OCI-LY3 (cell line): ENCODE results near the gene TIMELESS.

ENCODE experiments used
- H2AFZ ChIP-seq: fragments of 200-600, 300-600 bp; shearing (Covaris generic); 2 replicates; pipeline ENCODE4 v1.6.0; 2014; ENCODE audit warnings: antibody characterized with exemption, low read depth, low read length
- H3K27ac ChIP-seq: fragments of 200-600, 300-600 bp; sonication (generic); 2 replicates; pipeline ENCODE4 v1.5.1; 2014; ENCODE audit warnings: mild to moderate bottlenecking, low read length, moderate library complexity, mixed read lengths
- H3K27me3 ChIP-seq: fragments of 200-600, 300-600 bp; sonication (generic); 2 replicates; pipeline ENCODE4 v1.6.1; 2014; ENCODE audit warnings: low read depth, low read length, mixed read lengths
- H3K36me3 ChIP-seq: fragments of 200-600, 300-600 bp; sonication (generic); replicated peaks from 2 replicates; pipeline ENCODE3; 2014; ENCODE audit warnings: low read depth, low read length, mixed read lengths
- H3K4me1 ChIP-seq: fragments of 300-600, 200-600 bp; sonication (generic); 2 replicates; pipeline ENCODE4 v1.6.1; 2014; ENCODE audit warnings: low read length, mixed read lengths
- H3K4me2 ChIP-seq: fragments of 200-600, 300-600 bp; sonication (generic); 2 replicates; pipeline ENCODE4 v1.6.1; 2014; ENCODE audit warnings: low read length, mixed read lengths
- H3K4me3 ChIP-seq: fragments of 300-600, 200-600 bp; sonication (generic); 2 replicates; pipeline ENCODE4 v1.5.1; 2014; ENCODE audit warnings: antibody characterized with exemption, mild to moderate bottlenecking, low read length, moderate library complexity
- H3K79me2 ChIP-seq: fragments of 300-600, 200-600 bp; shearing (Covaris generic); 2 replicates; pipeline ENCODE4 v1.6.1; 2014; ENCODE audit warnings: mild to moderate bottlenecking, low read length, mixed read lengths
- H3K9ac ChIP-seq: fragments of 300-600, 200-600 bp; shearing (Covaris generic); 2 replicates; pipeline ENCODE4 v1.6.0; 2014; ENCODE audit warnings: mild to moderate bottlenecking, low read length, moderate library complexity
- H3K9me3 ChIP-seq: fragments of 200-600, 300-600 bp; shearing (Covaris generic); 2 replicates; pipeline ENCODE4 v1.6.1; 2014; ENCODE audit warnings: low read length, mixed read lengths; ENCODE audit not compliant: insufficient read depth
- H4K20me1 ChIP-seq: fragments of 200-600, 300-600 bp; sonication (generic); 2 replicates; pipeline ENCODE4 v1.6.1; 2016; ENCODE audit warnings: low read length, mixed read lengths; ENCODE audit not compliant: insufficient read depth
- CTCF ChIP-seq: fragments of 200-600, 300-600 bp; sonication (generic); IDR thresholded peaks from 2 replicates; pipeline ENCODE4 v1.5.1; 2014; ENCODE audit warnings: antibody characterized with exemption, low read length, low read depth
- EZH2phosphoT487 ChIP-seq: fragments of 200-600 bp; shearing (Covaris generic); IDR thresholded peaks from 2 replicates; pipeline ENCODE4 v1.6.1; 2018; ENCODE audit warnings: antibody characterized with exemption, mixed run types, low read depth

The TIMELESS gene

GRCh38 chr12:56476143-56476542 is 26.9 kb upstream of the TIMELESS start:
- no peak overlapping the region for H3K9ac ChIP-seq
- H3K79me2 ChIP-seq: peaks cover 10% of the 10 kb centered on the region
- peaks cover 22% of the 10 kb centered on the region for H3K36me3 ChIP-seq
- peaks cover 4% of the 10 kb centered on the region; the same call in 1 of the 2 replicates for H3K4me1 ChIP-seq
- H3K27me3 ChIP-seq: no peaks in the 10 kb centered on the region
- no peak overlapping the region for H3K4me3 ChIP-seq
- no peak overlapping the region for H2AFZ ChIP-seq
- H3K4me2 ChIP-seq: no peak overlapping the region
- TF ChIP-seq CTCF (no peak), EZH2phosphoT487 (no peak)
- H3K27ac ChIP-seq: no peak overlapping the region
- H3K9me3 ChIP-seq: no peaks in the 10 kb centered on the region
- no peaks in the 10 kb centered on the region; the same call in 1 of the 2 replicates for H4K20me1 ChIP-seq

- H3K9ac ChIP-seq: no peak overlapping the region
- no peaks in the 10 kb centered on the region for H3K9me3 ChIP-seq
- TF ChIP-seq EZH2phosphoT487 (no peak), CTCF (no peak)
- peaks cover 7% of the 10 kb centered on the region for H3K4me1 ChIP-seq
- no peak overlapping the region for H3K4me2 ChIP-seq
- H3K27ac ChIP-seq: no peak overlapping the region
- H4K20me1 ChIP-seq: no peaks in the 10 kb centered on the region; the same call in 1 of the 2 replicates
- no peaks in the 10 kb centered on the region for H3K27me3 ChIP-seq
- H3K36me3 ChIP-seq: peaks cover 34% of the 10 kb centered on the region
- peaks cover 28% of the 10 kb centered on the region for H3K79me2 ChIP-seq
- no peak overlapping the region for H2AFZ ChIP-seq
- no peak overlapping the region for H3K4me3 ChIP-seq
These were observed 25.2 kb upstream of the TIMELESS start for GRCh38 chr12:56474389-56474788.

GRCh38 chr12:56469007-56469930 is 20.0 kb upstream of the TIMELESS start:
- Histone ChIP-seq H3K27me3 (no peaks in the 10 kb centered on the region), H4K20me1 (no peaks in the 10 kb centered on the region), H3K9me3 (no peaks in the 10 kb centered on the region), H3K4me3 (peak overlapping the region; percentile 98), H3K4me1 (peaks cover 10% of the 10 kb centered on the region), H3K9ac (peak overlapping the region; percentile 100), H2AFZ (peak overlapping the region; percentile 89), H3K36me3 (peaks cover 31% of the 10 kb centered on the region), H3K79me2 (peaks cover 38% of the 10 kb centered on the region), H3K27ac (peak overlapping the region; percentile 74), H3K4me2 (peak overlapping the region; percentile 96)
- TF ChIP-seq CTCF: no peak
- no peak for TF ChIP-seq EZH2phosphoT487

GRCh38 chr12:56468216-56469006 is 19.2 kb upstream of the TIMELESS start, which contains the start of gene SPRYD4:
Gene SPRYD4 (plus strand): TSS chr12:56468578. CDS start chr12:56468592, 14 bp downstream.
- Histone ChIP-seq H3K4me2 (peak within 1 kb of the TSS; percentile 96), H3K36me3 (peaks cover 28% of the 10 kb centered on the region), H3K27me3 (no peaks in the 10 kb centered on the region), H2AFZ (peak within 1 kb of the TSS; percentile 89), H3K27ac (peak within 1 kb of the TSS; percentile 74), H3K9me3 (no peaks in the 10 kb centered on the region), H3K9ac (peak within 1 kb of the TSS; percentile 100), H3K4me3 (peak within 1 kb of the TSS; percentile 98), H3K4me1 (peaks cover 13% of the 10 kb centered on the region), H3K79me2 (peaks cover 38% of the 10 kb centered on the region), H4K20me1 (no peaks in the 10 kb centered on the region)
- TF ChIP-seq EZH2phosphoT487 (no peak), CTCF (peak; percentile 54)
